GM19043 (cell line): ENCODE data around the gene ZNF831.

Experiments used
- ATAC-seq: cut with Tn5 transposase; IDR thresholded peaks from one replicate; pipeline ENCODE4 v1.9.1; 2021; ENCODE audit warnings: low read depth; ENCODE audit not compliant: unreplicated experiment

The ZNF831 gene

DNA sequence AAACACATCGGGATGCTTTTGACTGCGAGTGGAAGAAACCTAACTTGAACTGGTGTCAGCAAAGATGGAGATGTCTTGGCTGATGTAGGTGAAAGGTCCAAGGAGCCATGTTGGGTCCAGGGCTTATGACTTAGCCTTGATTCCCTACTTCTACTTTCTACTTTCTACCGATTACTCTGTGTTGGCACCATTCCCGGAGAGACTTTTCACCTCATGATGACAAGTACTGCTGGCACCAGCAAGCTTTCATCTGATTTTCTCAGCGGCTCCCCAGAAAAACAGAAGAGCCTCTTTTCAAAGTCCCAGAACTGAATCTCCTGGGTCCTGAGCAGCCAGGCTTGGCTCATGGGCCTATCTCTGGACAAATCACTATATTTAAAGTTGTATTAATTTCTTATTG, 131.9 kb downstream of the ZNF831 start:
- no peak for ATAC-seq

DNA sequence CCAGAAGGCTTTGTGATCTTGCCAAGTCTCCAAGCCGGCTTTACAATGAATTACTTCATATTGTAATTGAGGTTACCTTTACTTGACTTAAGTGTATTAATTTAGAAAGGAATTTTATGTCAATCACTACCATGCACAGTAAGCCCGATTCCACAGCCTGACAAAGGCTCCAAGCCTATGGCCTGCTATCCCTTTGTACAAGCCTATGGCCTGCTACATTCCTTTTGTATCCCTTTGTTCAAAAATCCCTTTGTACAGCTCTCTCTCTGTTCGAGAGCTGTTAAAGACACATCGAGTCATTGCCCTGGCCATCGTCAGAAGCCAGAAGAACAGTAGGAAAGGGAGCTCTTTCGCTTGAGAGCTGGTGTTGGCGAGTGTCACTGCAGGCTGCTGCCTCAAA, 134.1 kb downstream of the ZNF831 start:
- no peak for ATAC-seq

DNA sequence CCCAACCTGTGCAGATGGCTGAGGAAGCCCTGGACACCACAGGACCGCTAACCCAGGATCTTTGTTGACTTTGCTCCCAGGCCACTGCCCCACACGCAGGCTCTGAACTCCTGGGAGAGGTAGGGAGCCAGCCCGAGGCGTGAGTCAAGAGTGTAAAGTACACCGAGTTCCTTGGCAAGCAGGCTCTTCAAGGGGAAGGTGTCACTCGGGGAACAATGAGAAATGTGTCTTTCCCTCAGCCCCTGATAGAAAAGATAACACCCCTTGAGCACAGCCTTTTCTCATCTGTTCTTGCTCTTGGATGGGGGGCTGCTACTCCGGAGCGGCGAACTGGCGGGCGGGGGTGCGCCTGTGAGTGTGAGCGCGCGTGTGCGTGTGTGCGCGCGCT, 136.3 kb downstream of the ZNF831 start:
- ATAC-seq = no peak

DNA sequence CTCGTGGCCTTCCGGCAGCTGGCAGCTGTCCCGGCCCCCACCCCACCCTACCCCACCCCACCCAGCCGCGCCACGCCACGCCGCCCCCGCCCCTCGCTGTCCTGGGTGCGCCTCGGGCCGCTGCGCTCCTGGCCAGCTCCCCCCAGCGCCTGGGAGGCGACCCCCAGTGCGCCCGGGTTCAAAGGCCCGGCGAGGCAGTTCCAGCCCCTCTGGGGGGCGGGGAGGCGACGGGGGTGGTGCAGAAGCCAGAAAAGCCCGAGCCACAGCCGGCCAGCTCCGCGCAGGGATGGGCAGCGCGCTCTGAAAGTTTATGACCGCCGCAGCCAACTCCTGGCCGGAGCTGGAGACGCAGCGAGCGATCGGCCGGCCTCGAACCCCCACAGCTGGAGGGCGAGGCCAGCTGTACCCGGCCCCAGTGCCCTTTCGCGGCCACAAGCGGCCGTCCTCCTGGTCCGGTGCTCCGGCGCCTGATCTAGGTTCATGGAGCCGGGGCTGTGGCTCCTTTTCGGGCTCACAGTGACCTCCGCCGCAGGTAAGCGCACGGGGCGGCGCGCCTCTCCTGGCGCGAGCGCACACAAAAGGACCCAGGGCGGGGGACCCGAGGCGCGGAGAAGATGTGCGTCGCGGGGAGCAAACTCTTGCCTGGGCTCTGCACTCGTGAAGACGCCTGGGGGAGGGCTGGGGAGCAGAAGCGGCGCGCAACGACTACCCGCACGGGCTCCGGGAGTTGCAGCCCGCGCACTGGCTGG, 136.9 kb downstream of the ZNF831 start, which contains the start of gene EDN3:
Gene EDN3 (plus strand): TSS at position 279 of the 749 bp plus-strand sequence. CDS start 202 bp downstream, at position 481.
- no peak for ATAC-seq

DNA sequence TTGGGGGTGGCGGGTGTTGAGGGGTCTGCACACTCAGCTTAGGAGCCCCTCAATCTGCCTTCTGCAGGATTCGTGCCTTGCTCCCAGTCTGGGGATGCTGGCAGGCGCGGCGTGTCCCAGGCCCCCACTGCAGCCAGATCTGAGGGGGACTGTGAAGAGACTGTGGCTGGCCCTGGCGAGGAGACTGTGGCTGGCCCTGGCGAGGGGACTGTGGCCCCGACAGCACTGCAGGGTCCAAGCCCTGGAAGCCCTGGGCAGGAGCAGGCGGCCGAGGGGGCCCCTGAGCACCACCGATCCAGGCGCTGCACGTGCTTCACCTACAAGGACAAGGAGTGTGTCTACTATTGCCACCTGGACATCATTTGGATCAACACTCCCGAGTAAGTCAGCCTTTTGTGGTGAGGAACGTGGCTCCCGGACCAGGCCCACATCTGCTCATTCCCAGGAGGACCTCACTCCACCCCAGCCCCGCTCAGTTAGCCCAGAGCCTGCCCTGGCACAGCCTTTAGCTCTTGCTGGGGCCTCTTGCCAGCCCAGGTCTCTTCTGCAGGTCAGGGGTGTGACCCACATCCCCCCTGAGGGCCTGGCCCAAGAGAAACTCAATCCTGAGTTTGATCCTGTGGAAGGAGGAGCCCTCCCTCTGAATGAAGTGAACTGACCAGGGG, 137.9 kb downstream of the ZNF831 start:
- ATAC-seq = no peak

DNA sequence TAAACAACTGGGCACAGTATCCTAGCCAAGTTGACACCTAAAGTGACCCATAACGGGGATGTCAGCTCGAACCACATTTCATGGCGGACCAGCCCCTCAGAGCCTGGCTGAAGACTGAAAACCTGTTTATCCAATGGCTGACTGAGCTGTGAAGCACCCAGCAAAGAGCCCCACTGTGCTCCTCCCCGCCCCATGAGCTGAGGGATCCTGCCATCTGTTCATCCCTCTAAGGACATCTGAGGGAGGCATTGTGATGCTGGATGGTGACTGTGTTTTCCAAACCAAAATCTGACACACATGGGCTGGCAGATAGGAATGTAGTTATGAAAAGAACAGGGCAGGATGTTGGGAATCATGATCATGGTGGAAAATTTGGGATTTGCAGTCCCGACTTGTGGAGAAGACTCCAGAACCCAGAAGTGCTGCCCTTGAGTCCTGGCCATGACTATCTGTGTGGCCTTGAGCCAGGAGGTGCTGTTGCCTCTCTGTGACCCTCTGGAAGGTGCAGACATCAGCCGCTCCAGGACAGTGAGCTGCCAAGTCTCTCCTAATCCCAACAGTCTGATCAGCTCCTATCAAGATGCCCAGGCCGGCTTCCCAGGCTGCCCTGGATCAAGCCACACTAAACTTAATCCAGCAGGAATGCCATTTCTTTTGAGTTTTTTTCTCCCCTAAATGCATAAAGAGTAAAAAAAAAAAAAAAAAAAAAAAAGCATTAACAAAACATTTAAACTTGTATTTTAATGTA, 142.5 kb downstream of the ZNF831 start:
- ATAC-seq = no peak

DNA sequence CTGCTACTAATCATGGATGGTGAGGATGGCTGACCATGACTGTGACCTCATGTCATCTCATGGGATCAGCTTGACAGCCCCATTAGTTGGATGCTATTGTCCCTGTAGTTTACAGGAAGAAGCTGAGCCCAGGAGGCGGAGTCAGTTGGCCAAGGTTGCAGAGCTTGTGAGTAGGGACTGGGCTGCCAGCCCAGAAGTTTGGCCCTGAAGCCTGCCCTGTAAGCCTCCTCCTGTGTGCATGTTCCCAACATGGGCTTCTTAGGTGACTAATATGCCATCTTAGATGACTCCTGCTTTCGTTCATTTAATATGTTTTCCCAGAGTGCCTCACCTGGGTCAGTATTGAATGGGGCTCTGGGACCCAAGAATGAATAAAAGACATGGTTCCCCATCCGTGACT, 143.6 kb downstream of the ZNF831 start:
- no peak for ATAC-seq
